Limb (tissue), 2 donors: Measurements from ENCODE around the gene GRM2.

Experiments
- DNase-seq, 2 donors: peaks; one replicate each; pipeline ENCODE4 v3.0.0-alpha.2; 2016; ENCODE audit errors: extremely low spot score in 2 of 2

GRM2 gene

DNA sequence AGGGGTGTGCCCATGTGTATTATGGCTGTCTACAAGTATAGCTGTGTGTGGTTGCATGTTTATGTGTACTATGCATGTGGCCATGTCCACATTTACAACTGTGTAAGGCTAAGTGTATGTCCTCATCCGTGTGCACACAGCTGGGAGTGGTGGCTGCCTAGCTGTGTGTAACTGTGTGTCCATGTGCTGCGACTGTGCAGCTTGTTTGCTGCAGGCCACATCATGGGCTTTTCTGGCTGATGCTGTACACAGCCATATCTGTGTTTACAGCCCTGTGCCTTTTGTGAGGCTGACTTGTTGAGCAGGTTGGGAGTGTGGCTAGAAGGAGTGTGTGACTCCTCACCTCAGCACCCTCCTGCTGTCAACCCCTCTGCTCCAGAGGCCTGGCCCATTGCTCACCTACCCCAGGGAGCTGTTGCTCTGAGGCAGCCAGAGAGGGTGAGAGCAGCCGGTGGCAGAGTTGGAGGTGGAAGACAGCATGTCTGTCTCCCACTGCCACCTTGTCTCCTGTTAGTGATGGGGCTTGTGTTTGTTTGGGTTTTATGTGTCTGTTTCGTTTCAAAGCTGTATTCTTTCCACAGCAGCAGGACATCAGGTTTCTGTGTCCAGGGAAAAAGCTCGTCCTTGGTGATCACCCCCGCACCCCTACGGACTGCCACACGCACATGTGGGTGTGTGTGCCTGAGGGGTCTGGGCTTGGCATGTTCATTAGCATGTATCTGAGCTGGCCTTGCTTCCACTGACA is 1.4 kb upstream of the GRM2 start:
- peak in 1 of 2 donors; percentile 6 for DNase-seq

DNA sequence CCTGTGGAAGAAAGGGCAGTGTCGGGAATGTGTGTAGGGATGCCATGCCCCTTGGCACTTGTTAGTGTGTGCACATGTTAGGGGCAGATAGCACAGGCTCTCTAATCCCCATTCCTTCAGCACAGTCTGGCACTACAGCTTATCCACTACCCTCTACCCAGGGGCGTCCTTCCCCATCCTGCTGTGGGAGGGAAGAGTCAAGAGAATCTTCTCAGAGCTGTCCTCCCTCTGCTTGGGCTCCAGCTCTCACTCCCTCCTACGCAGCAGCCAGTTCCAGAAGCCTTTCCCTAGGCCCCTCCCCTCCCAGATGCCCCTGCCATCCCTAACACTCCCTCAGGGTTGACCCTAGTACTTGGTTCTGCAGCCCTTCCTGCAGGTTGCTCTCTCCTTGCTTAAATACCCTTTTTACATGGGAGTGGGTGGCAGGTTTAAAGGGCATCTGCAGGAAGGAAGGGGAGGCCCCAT is 815 bp upstream of the GRM2 start:
- peak in 1 of 2 donors; percentile 21 for DNase-seq

DNA sequence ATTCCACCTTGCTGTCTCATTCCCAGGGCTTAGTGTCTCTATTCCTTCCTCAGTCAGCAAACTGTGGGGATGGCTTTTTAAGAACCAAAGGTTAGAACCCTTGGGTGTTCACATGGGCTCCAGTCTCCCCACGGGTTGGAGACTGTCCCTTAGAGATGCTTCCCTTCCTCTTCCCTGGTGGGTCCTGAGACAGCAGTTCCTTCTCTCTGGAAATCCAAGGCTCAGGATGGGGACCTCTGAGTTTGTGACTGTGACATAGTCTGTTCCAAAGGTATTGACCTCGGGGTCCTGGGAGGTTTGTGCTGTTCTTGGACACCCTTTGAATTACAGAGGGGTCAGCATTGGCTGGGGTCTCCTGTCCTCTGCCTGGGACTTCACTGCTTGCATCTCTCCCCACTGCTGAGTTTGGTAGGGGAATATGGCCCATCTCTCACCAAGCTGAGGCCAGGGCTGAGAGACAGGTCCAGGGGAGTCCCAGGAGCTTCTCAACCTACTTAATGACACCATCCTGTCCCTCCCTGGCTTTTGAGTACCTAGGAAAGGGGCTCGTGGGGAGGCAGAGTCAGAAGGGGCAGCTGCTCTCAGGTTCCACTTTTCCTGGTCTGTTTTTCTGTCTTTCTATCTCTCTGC is 1.5 kb downstream of the GRM2 start:
- DNase-seq, result peak in 1 of 2 donors; percentile 13

DNA sequence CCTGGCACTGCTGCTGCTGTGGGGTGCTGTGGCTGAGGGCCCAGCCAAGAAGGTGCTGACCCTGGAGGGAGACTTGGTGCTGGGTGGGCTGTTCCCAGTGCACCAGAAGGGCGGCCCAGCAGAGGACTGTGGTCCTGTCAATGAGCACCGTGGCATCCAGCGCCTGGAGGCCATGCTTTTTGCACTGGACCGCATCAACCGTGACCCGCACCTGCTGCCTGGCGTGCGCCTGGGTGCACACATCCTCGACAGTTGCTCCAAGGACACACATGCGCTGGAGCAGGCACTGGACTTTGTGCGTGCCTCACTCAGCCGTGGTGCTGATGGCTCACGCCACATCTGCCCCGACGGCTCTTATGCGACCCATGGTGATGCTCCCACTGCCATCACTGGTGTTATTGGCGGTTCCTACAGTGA is 2.1 kb downstream of the GRM2 start:
- peak in 1 of 2 donors; percentile 20 for DNase-seq

DNA sequence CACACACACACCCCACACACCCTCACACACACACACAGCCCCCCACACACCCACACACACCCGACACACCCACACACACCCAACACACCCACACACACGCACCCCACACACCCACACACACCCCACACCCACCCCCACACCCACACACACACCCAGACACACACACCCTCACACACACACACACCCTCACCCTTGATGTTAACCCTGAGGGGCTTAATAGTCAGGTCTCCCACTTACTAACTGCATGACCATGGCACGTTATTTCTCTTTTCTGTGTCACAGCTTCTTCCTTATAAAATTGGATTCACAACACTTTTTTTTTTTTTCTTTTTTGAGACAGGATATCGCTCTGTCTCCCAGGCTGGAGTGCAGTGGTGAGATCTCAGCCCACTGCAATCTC is 2.8 kb downstream of the GRM2 start:
- no peak for DNase-seq

DNA sequence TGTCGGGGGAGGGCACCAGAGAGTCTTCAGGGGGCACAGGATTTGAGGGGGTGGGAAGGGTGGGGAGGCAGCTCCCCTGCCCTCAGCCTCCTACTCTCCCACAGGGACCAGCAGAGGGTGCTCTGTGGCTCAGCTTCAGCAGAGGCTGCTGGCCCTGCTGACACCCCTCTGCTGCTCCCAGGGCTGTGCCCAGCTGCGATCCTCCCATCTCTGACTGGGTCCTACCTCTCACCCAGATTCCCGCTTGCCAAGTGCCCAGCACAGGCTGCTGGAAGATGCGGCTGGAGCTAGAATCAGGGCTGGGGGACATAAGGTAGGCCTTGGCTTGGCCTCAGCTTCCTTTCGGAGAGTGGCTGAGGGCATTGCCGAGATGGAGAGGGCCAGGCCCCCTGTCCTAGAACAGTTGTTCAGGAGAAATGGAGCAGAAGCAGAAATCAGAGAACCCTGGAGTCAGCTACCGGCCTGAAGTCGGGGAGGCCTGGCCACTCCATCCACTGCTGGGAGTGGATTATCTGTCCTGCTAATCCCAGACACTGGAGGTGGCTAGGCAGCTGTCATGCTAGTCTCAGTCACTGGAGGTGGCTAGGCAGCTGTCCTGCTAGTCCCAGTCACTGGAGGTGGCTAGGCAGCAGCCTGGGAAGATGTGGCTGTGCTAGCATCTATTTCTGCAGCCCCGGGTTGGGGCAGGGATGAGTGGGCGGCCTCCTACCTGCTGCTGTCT is 3.9 kb downstream of the GRM2 start:
- DNase-seq, result no peak

DNA sequence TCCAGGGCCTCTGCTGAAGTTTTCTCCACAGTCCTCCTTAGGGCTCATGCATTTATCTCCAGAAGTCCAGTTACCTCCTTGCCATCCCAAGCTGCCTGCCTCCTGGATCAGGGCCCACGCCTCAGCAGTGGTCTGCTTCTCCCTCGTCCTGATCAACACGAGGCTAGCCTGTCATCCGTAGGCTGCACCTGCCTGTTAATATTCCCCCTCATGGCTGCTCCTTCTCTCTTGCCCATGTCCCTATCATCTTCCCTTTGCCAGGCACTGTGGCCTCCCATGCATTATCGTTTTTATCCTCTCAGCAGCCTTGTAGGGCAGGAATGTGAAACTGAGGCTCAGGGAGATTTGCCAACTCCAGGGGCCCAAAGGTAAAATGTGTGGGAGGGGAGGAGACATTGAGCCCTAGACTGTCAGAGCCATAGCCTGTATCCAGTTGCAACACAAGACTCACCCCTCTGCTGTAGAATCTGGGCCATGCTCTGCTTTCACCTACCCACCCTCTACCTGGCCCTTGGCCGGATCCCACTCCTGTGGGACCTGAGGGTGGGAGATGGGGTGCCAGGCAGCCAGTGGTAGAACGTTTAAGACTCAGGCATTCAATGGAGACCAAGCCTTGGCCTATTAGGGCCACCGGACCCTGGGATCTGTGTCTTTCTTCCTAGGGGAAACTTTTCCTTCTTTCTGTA is 4.6 kb downstream of the GRM2 start:
- no peak for DNase-seq

DNA sequence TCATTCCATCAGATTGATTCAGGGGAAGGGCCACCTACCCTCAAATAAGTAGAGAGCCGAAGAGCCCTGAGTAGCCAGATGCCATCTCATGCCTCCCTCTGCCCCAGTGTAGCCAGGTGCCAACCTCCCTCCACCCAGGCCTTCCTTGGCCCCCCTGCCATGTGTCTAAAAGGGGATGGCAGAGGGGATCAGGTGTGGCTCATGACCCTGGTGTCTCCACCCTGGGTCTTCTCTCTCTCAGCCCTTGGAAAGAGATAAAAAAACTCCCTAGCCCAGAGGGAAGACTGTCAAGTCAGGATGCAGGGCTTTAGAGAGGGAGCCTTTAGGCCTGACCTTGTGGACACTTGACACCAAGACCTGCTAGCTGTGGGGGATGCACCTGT is 5.2 kb downstream of the GRM2 start:
- no peak for DNase-seq

DNA sequence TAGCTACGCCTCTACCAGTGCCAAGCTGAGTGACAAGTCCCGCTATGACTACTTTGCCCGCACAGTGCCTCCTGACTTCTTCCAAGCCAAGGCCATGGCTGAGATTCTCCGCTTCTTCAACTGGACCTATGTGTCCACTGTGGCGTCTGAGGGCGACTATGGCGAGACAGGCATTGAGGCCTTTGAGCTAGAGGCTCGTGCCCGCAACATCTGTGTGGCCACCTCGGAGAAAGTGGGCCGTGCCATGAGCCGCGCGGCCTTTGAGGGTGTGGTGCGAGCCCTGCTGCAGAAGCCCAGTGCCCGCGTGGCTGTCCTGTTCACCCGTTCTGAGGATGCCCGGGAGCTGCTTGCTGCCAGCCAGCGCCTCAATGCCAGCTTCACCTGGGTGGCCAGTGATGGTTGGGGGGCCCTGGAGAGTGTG is 5.7 kb downstream of the GRM2 start:
- DNase-seq, result no peak

DNA sequence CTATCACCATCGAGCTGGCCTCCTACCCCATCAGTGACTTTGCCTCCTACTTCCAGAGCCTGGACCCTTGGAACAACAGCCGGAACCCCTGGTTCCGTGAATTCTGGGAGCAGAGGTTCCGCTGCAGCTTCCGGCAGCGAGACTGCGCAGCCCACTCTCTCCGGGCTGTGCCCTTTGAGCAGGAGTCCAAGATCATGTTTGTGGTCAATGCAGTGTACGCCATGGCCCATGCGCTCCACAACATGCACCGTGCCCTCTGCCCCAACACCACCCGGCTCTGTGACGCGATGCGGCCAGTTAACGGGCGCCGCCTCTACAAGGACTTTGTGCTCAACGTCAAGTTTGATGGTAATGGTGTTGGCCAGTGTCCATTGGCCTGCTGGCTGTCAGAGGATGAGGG is 6.1 kb downstream of the GRM2 start:
- no peak for DNase-seq

DNA sequence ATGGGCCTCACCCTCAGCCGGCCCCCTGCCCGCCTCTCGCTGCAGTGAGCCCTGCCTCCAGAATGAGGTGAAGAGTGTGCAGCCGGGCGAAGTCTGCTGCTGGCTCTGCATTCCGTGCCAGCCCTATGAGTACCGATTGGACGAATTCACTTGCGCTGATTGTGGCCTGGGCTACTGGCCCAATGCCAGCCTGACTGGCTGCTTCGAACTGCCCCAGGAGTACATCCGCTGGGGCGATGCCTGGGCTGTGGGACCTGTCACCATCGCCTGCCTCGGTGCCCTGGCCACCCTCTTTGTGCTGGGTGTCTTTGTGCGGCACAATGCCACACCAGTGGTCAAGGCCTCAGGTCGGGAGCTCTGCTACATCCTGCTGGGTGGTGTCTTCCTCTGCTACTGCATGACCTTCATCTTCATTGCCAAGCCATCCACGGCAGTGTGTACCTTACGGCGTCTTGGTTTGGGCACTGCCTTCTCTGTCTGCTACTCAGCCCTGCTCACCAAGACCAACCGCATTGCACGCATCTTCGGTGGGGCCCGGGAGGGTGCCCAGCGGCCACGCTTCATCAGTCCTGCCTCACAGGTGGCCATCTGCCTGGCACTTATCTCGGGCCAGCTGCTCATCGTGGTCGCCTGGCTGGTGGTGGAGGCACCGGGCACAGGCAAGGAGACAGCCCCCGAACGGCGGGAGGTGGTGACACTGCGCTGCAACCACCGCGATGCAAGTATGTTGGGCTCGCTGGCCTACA is 8.5 kb downstream of the GRM2 start:
- DNase-seq, result no peak

DNA sequence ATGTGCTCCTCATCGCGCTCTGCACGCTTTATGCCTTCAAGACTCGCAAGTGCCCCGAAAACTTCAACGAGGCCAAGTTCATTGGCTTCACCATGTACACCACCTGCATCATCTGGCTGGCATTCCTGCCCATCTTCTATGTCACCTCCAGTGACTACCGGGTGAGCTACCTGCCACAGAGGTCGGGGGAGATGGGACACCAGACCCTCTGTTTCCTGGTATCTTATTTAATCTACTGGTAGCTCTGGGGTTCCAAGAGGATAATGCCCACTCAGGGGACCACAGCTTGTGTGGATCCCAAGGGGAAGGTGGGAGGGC is 9.1 kb downstream of the GRM2 start:
- no peak for DNase-seq

DNA sequence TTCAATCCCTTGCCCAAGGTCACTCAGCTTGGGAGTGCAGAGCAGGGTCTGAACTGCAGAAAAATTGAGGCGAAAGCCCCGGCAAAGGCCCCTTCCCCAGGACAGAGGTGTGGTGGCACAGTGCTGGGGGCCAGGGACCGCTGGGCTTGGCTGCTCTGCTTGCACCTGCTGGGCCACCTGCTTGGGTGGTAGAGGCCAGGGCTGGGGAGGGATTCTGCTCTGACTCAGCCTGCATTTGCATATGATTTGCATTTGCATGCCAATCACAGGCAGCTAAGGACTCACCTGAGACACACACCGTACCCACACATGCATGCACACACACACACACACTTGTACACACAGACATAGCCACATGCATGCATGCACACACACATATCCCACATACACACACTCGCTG is 9.9 kb downstream of the GRM2 start:
- no peak for DNase-seq

DNA sequence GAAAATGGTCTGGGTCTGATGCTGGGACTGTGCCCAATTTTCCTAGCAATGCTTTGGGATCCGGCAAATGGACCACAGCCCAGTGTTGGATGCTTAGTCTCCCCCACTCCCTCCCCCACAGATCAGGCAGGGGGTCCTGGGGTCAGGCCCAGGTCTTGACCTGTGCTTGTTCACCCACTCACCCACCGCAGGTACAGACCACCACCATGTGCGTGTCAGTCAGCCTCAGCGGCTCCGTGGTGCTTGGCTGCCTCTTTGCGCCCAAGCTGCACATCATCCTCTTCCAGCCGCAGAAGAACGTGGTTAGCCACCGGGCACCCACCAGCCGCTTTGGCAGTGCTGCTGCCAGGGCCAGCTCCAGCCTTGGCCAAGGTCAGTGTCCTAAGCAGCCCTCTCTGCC is 10.6 kb downstream of the GRM2 start:
- DNase-seq, result no peak

DNA sequence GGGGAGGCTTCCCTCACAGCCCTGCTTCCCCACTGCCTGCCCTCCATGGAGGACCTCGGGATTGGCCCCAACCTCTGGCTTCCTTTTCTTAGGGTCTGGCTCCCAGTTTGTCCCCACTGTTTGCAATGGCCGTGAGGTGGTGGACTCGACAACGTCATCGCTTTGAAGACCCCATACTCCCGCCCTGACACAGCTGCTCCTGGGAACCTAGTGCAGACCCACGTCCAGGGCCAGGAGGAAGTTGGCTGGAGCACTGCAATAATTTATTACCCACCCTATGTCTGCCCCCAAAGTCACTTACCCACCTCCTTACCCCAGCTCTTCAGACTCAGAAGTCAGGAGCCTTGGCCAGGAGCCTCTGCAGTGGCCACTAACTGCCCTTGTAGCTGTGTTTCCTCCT is 11.1 kb downstream of the GRM2 start:
- no peak for DNase-seq

DNA sequence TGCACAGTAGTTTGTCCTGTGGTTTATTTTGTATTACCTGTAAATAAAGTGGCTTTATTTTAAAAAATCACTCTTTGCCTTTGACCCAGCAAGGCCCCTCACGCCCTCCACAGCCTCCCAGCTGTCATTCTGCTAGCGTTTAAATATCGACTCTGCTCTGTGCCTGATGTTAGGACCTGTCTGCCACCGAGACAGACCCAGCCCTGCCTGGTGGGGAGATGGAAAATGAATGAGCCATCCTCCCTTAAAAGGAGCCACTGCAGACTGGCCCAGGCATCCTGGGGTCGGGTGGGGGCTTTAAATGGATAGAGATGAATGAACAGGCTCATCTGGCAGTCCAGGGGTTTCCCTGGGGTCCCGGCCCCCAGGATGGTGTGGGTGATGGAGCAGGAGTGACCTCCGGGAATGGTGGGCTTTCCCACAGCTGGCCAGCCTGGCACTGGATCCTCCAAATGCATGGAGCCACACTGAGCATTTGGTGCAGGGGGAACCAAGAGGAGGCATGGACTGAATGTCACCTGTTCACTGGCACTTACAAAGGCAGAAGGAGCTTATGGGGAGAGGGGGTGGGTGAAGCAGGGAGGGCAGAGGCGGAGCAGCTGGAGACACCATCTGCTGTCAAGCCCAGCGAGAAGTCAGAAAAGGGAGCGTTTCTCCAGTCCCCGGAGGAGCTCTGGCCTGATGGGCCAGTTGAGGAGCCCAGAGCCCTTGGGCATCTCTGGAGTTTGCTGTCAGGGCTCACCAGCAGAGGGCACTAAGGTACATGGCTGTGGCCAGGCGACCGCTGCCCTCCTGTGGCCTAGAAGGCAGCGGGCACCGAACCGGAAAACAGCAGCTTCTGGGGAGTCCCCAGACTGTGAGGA is 11.9 kb downstream of the GRM2 start:
- peak in 1 of 2 donors; percentile 51 for DNase-seq

DNA sequence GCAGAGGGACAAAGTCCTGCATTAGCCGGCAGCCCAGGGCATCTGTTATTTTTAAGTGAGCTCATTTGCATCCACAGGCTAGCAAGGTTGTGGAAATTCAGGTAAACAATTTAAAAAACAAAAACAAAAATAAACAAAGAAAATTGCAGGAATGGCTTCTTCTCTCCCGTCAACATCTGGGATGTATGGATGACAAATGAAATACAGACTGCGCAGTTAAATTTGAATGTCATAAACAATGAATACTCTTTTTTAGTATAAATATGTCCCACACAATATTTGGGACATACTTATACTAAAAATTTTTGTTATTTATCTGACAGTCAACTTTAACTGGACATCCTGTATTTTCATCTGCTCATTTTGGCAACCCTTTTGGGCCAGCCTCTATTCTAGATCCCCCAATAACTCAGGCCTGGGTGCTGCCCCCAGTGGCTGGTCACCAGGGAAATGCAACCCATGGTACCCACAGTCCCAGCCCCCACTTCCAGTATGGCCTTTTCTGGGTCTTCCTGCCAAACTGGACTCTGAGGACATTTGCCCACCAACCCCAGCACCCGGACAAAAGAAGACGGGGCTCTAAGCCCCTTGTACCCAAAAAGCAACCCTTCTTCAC is 12.7 kb downstream of the GRM2 start:
- DNase-seq, result no peak

DNA sequence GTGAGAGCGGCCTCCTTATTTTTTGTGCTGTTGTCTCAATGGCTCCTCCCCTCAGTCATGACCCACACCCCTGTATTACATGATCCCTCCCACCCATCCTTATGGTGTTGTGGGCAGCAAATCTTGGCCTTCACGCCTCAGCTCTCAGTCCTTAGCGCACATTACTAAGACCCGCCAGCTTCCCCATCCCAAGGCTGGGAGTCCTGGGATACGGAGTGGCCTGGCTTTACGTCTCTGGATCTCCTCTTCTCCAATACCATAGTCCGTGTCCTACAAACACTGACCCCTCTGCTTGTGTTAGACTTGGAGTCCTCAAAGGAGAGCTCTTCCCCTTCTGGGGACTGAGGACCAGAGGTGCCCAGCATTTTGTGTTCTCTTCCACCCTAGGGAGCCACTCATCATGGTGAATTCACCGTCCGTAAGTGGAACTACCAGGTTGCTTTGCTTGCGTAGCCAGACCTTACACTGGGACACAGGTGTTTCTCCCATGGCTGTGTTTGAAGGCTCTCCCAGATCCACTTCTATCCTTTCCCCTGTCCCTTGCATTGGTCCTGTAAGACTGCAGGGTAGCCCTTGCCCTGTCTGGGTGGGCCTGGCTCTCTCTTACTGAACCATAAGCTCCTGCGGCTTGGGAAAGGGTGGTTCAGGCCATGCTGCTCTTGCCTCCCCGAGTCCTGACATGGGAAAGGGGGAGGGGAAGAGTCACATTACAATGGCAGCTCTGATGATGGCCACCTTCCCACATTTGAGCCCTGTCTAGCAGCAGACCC is 13.6 kb downstream of the GRM2 start:
- no peak for DNase-seq

DNA sequence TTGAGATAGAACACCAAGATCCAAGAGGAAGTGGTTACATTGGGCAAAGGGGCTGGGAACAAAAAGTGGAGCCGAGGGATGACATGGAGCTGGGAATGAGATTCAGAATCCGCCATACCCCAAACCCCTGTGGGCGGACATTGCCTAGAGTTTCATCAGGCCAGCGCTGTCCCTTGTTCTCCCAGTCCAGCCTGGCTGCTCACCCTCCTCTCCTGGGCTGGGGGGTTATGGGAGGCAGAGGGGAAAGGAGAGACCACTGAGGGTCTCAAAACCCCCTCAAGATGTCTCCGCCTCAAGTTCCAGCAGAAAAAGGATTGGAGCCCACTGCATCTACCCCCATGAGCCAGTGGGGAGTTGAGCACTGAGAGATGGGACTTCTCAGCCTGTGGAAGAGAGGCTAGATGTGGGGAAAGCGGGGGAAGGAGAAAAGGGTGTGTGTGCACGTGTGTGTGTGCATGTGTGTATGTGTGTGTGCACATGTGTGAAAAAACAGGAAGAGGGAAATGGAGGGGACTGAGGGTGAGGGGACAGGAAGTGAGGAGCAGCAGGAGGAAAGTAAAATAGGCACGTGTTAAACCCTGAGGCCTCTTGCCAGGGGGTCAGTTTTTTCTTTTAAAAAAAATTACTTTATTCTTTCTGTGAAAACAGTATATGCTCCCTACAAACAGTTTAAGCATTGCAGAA is 14.3 kb downstream of the GRM2 start:
- DNase-seq, result no peak
